Measurements from ENCODE around the gene NPIPB12. TPM values are rescaled to one million over a fixed set of nuclear protein-coding genes. Genes with fewer than 3 reads are reported as not detected.
"Not testable (repeated sequence)": the region's sequence is repeated elsewhere in the genome, so short reads cannot be mapped to it uniquely, and the experiment has no call there.

NPIPB12 gene
- 10 to 100 TPM; 34.0 to 55.0 TPM for total RNA-seq
- 100 to 1,000 TPM in 3 of 6 donors, 10 to 100 TPM in 3; 68.2 to 107 (median 93.9) TPM for polyA plus RNA-seq (ENCODE audit: insufficient read length in 6 of 6)
- long read RNA-seq, donor 1, partial matches to known transcripts = 0 of 1 reads
- long read RNA-seq, donor 1, other reads (novel, unspliced or antisense) = 0 of 1 reads
- long read RNA-seq, donor 2 = 0 reads
- long read RNA-seq, donor 3 = 0 reads
- long read RNA-seq, donor 4 = 0 reads
- long read RNA-seq, donor 5 = 0 reads
- long read RNA-seq, donor 6 = 0 reads
- long read RNA-seq, donor 7 = 0 reads
- long read RNA-seq, donor 8 = 0 reads
- long read RNA-seq, donor 9 = 0 reads
- long read RNA-seq, donor 10 = 0 reads
- long read RNA-seq, donor 11 = 0 reads
- long read RNA-seq, donor 12 = 0 reads

GRCh38 chr16:29506308-29506707 lies at the start of gene NPIPB12:
NPIPB12 (minus strand) TSS chr16:29506408.
- H3K27ac ChIP-seq; H3K9me3 ChIP-seq; H3K4me3 ChIP-seq; H3K4me1 ChIP-seq; DNase-seq; H3K27me3 ChIP-seq; intact Hi-C loops (cut with DNase I); H3K36me3 ChIP-seq; ATAC-seq: not testable (repeated sequence)

GRCh38 chr16:29521520-29521919 lies 15.3 kb upstream of the NPIPB12 start:
- ATAC-seq; H3K4me3 ChIP-seq; H3K27ac ChIP-seq; H3K9me3 ChIP-seq; DNase-seq; H3K4me1 ChIP-seq; intact Hi-C loops (cut with DNase I); H3K27me3 ChIP-seq; H3K36me3 ChIP-seq: not testable (repeated sequence)

GRCh38 chr16:29482276-29482675 lies 23.9 kb downstream of the NPIPB12 start:
- peak in 2 of 4 donors; percentile 27 to 73 for DNase-seq

GRCh38 chr16:29472065-29472464 lies 34.1 kb downstream of the NPIPB12 start:
- intact Hi-C loops (cut with DNase I); H3K27ac ChIP-seq; H3K36me3 ChIP-seq; H3K27me3 ChIP-seq; H3K9me3 ChIP-seq; H3K4me3 ChIP-seq; ATAC-seq; DNase-seq; H3K4me1 ChIP-seq: not testable (repeated sequence)

More at GRCh38 chr16:29482276-29482675, 23.9 kb downstream of the NPIPB12 start:
- H3K36me3 ChIP-seq; H3K9me3 ChIP-seq; ATAC-seq; H3K27me3 ChIP-seq; H3K27ac ChIP-seq; intact Hi-C loops (cut with DNase I); H3K4me1 ChIP-seq; H3K4me3 ChIP-seq: not testable (repeated sequence)

GRCh38 chr16:29469660-29470059 lies 36.5 kb downstream of the NPIPB12 start:
- Histone ChIP-seq H3K27ac (peak overlapping the region; percentile 54 to 63), H3K4me3 (peak overlapping the region in 1 of 2 donors; percentile 17)
- peak; percentile 78 for ATAC-seq
- peak in 2 of 4 donors; percentile 76 to 80 for DNase-seq
- H3K4me1 ChIP-seq; H3K9me3 ChIP-seq; H3K27me3 ChIP-seq; H3K36me3 ChIP-seq; intact Hi-C loops (cut with DNase I): not testable (repeated sequence)

- H3K27ac ChIP-seq; H3K36me3 ChIP-seq; H3K27me3 ChIP-seq; DNase-seq; intact Hi-C loops (cut with DNase I); H3K4me1 ChIP-seq; H3K4me3 ChIP-seq; H3K9me3 ChIP-seq: not testable (repeated sequence)
- peak; percentile 58 for ATAC-seq
Observed at GRCh38 chr16:29467654-29468366, 38.4 kb downstream of the NPIPB12 start.

- H3K4me3 ChIP-seq; H3K27me3 ChIP-seq; DNase-seq; H3K36me3 ChIP-seq; H3K27ac ChIP-seq; intact Hi-C loops (cut with DNase I); H3K4me1 ChIP-seq; H3K9me3 ChIP-seq: not testable (repeated sequence)
- ATAC-seq = peak; percentile 38
Observed at GRCh38 chr16:29466904-29467303, 39.3 kb downstream of the NPIPB12 start.

- DNase-seq; H3K4me1 ChIP-seq; H3K27ac ChIP-seq; H3K4me3 ChIP-seq; H3K36me3 ChIP-seq; H3K9me3 ChIP-seq; H3K27me3 ChIP-seq; intact Hi-C loops (cut with DNase I): not testable (repeated sequence)
- ATAC-seq = peak; percentile 67
Observed at GRCh38 chr16:29465985-29466824, 40.0 kb downstream of the NPIPB12 start.

- H3K9me3 ChIP-seq; H3K4me1 ChIP-seq; DNase-seq; H3K36me3 ChIP-seq; H3K27me3 ChIP-seq; H3K4me3 ChIP-seq; H3K27ac ChIP-seq; intact Hi-C loops (cut with DNase I): not testable (repeated sequence)
- peak; percentile 2 for ATAC-seq
Observed at GRCh38 chr16:29460647-29461030, 45.6 kb downstream of the NPIPB12 start.

- H3K27me3 ChIP-seq; H3K36me3 ChIP-seq; H3K27ac ChIP-seq; H3K4me3 ChIP-seq; DNase-seq; H3K9me3 ChIP-seq; intact Hi-C loops (cut with DNase I); H3K4me1 ChIP-seq: not testable (repeated sequence)
- ATAC-seq = peak; percentile 76
Observed at GRCh38 chr16:29459706-29460646, 46.2 kb downstream of the NPIPB12 start, which contains the start of gene SULT1A4. SULT1A4 (plus strand) TSS chr16:29459913; CDS start chr16:29461386, 1,473 bp downstream.

- H3K27me3 ChIP-seq; H3K4me1 ChIP-seq; ATAC-seq; H3K27ac ChIP-seq; H3K4me3 ChIP-seq; intact Hi-C loops (cut with DNase I); H3K36me3 ChIP-seq; H3K9me3 ChIP-seq: not testable (repeated sequence)
- peak in 1 of 4 donors; percentile 43 for DNase-seq
Observed at GRCh38 chr16:29457660-29458059, 48.5 kb downstream of the NPIPB12 start.

- H3K27me3 ChIP-seq; H3K4me3 ChIP-seq; H3K27ac ChIP-seq; H3K9me3 ChIP-seq; H3K36me3 ChIP-seq; H3K4me1 ChIP-seq; DNase-seq; intact Hi-C loops (cut with DNase I): not testable (repeated sequence)
- ATAC-seq = peak; percentile 87
Observed at GRCh38 chr16:29454828-29455227, 51.4 kb downstream of the NPIPB12 start.
